Measurements from ENCODE around the gene LYPD3. TPM values are rescaled to one million over a fixed set of nuclear protein-coding genes. Genes with fewer than 3 reads are reported as not detected.
A peak's percentile ranks its signal among the peaks of the same experiment; 100 is the strongest.

LYPD3 gene
- total RNA-seq, 4 donors from 2014 or later: 0.67 TPM; not detected in 3

DNA sequence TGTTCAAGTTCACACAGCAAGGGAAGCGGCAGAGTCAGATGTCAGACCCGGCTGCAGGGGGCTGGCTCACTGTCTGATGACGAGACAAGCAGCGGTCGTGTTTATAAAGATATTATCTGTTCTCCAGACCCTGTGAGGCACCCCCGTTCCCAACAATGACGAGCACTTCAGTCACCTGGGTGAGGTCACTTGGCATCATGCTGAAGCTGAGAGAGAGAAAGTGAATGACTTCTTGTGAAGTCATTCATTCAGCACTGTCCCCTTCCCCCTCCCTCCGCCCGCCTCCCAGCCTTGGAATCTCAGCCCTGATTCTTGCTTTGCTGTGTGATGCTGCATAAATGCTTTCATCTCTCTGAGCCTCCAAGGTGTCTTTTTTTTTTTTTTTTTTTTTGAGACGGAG is 4.9 kb upstream of the LYPD3 start:
- no peak overlapping the region for H3K4me3 ChIP-seq
- H3K9me3 ChIP-seq: no peaks in the 10 kb centered on the region
- H3K36me3 ChIP-seq: no peaks in the 10 kb centered on the region
- DNase-seq: no peak
- H3K27me3 ChIP-seq: no peaks in the 10 kb centered on the region
- TF ChIP-seq, protein P1, sequence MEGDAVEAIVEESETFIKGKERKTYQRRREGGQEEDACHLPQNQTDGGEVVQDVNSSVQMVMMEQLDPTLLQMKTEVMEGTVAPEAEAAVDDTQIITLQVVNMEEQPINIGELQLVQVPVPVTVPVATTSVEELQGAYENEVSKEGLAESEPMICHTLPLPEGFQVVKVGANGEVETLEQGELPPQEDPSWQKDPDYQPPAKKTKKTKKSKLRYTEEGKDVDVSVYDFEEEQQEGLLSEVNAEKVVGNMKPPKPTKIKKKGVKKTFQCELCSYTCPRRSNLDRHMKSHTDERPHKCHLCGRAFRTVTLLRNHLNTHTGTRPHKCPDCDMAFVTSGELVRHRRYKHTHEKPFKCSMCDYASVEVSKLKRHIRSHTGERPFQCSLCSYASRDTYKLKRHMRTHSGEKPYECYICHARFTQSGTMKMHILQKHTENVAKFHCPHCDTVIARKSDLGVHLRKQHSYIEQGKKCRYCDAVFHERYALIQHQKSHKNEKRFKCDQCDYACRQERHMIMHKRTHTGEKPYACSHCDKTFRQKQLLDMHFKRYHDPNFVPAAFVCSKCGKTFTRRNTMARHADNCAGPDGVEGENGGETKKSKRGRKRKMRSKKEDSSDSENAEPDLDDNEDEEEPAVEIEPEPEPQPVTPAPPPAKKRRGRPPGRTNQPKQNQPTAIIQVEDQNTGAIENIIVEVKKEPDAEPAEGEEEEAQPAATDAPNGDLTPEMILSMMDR (IDR thresholded peaks at IDR 0.05): no peak
- H3K4me1 ChIP-seq: peaks cover 0 to 3% (median 0%) of the 10 kb centered on the region in 4 donors
- H3K27ac ChIP-seq: peak overlapping the region in 1 of 4 donors; percentile 22

DNA sequence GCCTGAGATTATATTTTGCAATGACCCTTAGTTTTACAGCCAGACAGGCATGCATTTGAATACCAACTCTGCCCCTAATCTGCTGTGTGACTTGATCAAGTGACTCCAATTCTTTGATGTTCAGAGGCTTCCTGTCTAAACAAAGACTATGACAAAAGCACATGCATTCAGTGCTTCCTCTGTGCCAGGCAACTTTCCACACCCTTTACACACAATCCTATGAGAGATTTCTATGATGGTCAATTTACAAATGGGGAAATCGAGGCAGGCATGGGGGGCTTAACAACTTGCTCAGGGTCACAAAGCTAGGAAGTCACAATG is 3.7 kb upstream of the LYPD3 start:
- Histone ChIP-seq H3K4me1 (peaks cover 0 to 13% (median 0%) of the 10 kb centered on the region in 4 donors), H3K4me3 (no peak overlapping the region), H3K36me3 (no peaks in the 10 kb centered on the region), H3K27me3 (no peaks in the 10 kb centered on the region), H3K27ac (peak overlapping the region in 1 of 4 donors; percentile 47), H3K9me3 (no peaks in the 10 kb centered on the region)
- no peak for DNase-seq
- no peak for TF ChIP-seq POLR2A (IDR thresholded peaks at IDR 0.05)
- TF ChIP-seq, protein P1 (IDR thresholded peaks at IDR 0.05): no peak

DNA sequence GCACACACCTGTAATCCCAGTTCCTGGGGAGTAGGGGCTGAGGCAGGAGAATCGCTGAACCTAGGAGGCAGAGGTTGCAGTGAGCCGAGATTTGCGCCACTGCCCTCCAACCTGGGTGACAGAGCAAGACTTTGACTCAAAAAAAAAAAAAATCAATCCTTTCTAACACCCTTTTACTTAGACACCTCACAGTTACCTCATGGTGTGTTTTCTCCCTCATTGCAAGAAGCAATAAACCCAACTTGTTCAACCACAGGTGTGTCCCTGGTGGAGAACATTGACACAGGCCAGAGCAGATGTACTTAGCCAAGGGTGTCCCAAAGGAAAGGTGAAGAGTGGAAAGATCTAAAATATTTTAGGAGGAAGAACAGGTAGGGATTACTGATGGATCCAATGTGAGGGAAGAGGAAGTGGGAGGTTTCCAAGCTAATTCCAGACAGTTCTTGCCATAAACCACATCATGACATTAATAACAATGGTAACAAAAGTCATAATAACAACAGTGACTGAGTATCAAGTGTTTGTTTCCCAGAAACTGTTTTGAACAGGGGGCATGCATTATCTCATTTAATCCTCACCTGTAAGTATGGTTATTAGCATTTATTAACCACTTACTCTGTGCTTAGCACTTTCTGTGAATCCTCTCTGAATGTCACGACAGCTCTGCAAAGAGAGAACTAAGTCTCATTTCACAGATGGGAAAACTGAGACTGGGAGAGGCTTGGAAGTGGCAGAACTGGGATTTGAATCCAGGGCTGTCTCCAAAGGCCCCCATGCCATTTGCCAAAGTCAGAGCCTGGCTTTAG is 3.1 kb upstream of the LYPD3 start:
- no peak for DNase-seq
- H3K27me3 ChIP-seq: no peaks in the 10 kb centered on the region
- H3K9me3 ChIP-seq: no peaks in the 10 kb centered on the region
- H3K27ac ChIP-seq: peak overlapping the region in 1 of 4 donors; percentile 47
- H3K4me3 ChIP-seq: no peak overlapping the region
- peaks cover 0 to 14% (median 0%) of the 10 kb centered on the region in 4 donors for H3K4me1 ChIP-seq
- H3K36me3 ChIP-seq: no peaks in the 10 kb centered on the region
- TF ChIP-seq, protein P1 (IDR thresholded peaks at IDR 0.05): no peak
- no peak for TF ChIP-seq POLR2A (IDR thresholded peaks at IDR 0.05)

DNA sequence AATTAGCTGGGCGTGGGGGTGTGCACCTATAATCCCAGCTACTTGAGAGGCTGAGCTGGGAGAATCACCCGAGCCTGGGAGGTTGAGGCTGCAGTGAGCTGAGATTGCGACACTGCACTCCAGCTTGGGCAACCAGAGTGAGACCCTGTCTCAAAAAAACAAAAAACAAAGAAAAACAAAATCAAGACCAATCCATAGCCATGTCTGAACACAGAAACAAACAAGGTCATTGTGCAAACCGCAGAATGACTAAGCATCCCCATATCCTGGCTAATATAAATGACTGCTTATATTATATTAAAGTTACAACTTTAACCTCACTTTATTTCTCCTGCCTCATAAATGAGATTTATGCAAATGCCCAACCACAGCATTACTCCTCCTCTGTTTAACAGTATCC is 2.3 kb upstream of the LYPD3 start:
- no peak for DNase-seq
- Histone ChIP-seq H3K9me3 (no peaks in the 10 kb centered on the region), H3K4me1 (peaks cover 0 to 17% (median 0%) of the 10 kb centered on the region in 4 donors), H3K27ac (peak overlapping the region in 1 of 4 donors; percentile 20), H3K4me3 (no peak overlapping the region), H3K36me3 (no peaks in the 10 kb centered on the region), H3K27me3 (no peaks in the 10 kb centered on the region)
- TF ChIP-seq, protein P1 (IDR thresholded peaks at IDR 0.05): no peak
- no peak for TF ChIP-seq POLR2A (IDR thresholded peaks at IDR 0.05)

DNA sequence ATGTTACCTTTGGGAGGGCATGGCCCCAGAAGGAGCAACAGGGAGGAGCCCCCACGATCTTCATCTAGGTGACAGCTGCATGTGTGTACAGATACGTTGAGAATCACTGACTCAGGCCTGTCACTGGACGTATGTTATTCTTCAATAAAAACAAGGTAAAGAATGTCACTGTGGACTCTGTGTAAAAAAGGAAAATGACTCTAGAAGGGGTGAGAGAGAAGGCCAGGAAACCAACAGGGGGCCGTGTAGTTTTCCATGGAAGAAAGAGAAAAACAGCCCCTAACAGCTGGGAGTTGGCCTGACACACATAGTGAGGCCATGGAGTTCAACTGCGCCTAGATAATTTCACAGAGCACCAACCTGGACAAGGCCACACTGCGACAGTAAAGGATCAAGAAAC is 1.9 kb upstream of the LYPD3 start:
- Histone ChIP-seq H3K9me3 (no peaks in the 10 kb centered on the region), H3K4me3 (no peak overlapping the region), H3K27me3 (no peaks in the 10 kb centered on the region), H3K36me3 (no peaks in the 10 kb centered on the region), H3K27ac (peak overlapping the region in 1 of 4 donors; percentile 20), H3K4me1 (peaks cover 0 to 19% (median 0%) of the 10 kb centered on the region in 4 donors)
- DNase-seq: no peak
- TF ChIP-seq POLR2A (IDR thresholded peaks at IDR 0.05): no peak
- TF ChIP-seq, protein P1 (IDR thresholded peaks at IDR 0.05): no peak

Measured in Peyer's patch (tissue), 4 donors.